GF-D8 (cell line): ENCODE results near the gene ECPAS.
"Not testable (repeated sequence)": the region's sequence is repeated elsewhere in the genome, so short reads cannot be mapped to it uniquely, and the experiment has no call there.

Source experiments
- DNase-seq: peaks from one replicate; lab custom pipeline; 2025; lab: John Stamatoyannopoulos, UW

The ECPAS gene, protein sequence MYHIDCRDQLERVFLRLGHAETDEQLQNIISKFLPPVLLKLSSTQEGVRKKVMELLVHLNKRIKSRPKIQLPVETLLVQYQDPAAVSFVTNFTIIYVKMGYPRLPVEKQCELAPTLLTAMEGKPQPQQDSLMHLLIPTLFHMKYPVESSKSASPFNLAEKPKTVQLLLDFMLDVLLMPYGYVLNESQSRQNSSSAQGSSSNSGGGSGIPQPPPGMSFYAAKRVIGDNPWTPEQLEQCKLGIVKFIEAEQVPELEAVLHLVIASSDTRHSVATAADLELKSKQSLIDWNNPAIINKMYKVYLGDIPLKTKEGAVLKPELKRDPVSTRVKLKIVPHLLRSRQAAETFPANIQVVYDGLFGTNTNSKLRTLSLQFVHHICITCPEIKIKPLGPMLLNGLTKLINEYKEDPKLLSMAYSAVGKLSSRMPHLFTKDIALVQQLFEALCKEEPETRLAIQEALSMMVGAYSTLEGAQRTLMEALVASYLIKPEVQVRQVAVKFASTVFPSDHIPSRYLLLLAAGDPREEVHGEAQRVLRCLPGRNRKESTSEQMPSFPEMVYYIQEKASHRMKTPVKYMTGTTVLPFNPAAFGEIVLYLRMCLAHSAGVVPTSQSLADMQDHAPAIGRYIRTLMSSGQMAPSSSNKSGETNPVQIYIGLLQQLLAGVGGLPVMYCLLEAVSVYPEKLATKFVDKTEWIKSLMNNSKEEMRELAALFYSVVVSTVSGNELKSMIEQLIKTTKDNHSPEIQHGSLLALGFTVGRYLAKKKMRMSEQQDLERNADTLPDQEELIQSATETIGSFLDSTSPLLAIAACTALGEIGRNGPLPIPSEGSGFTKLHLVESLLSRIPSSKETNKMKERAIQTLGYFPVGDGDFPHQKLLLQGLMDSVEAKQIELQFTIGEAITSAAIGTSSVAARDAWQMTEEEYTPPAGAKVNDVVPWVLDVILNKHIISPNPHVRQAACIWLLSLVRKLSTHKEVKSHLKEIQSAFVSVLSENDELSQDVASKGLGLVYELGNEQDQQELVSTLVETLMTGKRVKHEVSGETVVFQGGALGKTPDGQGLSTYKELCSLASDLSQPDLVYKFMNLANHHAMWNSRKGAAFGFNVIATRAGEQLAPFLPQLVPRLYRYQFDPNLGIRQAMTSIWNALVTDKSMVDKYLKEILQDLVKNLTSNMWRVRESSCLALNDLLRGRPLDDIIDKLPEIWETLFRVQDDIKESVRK (N-terminal part only)

DNA sequence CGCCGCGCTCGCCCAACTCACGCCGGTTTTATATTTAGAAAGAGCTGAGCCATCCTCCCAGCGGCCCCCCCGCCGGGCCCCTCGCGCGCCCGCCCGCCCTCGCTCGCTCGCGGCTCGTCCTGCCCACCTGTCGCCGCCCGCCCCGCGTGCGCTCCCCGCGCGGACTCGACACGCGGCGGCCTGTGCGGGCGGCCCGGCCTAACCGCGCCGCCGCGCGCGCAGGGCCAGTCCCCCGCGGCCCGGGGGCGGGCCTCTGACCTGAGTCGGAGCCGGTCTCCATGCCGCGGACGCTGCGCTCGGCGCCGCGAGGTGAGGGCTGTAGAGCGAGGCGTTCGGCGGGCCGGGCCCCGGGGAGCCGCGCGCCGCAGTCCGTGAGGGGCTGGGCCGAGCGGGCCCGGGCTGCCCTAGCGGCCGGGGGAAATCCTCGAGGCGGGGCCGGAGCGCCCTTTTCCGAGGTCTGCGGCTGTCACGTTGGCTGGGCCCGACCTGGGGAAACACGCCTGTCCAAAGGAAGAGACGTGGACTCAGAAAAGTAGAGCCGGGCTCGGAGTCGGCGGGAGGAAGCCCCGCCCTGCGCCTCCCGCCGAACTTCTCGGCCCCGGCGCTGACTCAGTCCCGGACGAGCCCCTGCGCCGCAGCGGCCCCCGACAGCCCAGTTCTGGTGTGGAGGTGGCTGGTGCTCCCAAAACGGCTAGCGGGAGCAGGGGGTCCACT lies at the start of gene ECPAS:
Gene ECPAS, minus strand, starts transcription at position 526 of the 714 bp plus-strand sequence. CDS start 11,465 bp downstream, outside the sequence.
- peak; percentile 59 for DNase-seq

- DNase-seq = no peak
Measured at GRCh38 chr9:111533099-111533790, 49.1 kb upstream of the ECPAS start.

DNA sequence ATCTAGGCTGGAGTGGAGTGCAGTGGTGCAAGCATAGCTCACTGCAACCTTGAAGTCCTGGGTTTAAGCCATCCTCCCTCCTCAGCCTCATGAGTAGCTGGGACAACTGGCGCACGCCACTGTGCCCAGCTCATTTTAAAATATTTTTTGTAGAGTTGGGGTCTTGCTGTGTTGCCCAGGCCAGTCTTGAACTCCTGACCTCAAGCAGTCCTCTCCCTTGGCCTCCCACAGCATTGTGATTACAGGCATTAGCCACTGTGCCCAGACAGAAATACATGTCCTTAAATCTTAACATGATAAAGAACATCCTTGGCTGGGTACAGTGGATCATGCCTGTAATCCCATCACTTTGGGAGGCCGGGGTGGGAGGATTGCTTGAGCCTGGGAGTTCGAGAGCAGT lies 47.5 kb upstream of the ECPAS start:
- DNase-seq = no peak

DNA sequence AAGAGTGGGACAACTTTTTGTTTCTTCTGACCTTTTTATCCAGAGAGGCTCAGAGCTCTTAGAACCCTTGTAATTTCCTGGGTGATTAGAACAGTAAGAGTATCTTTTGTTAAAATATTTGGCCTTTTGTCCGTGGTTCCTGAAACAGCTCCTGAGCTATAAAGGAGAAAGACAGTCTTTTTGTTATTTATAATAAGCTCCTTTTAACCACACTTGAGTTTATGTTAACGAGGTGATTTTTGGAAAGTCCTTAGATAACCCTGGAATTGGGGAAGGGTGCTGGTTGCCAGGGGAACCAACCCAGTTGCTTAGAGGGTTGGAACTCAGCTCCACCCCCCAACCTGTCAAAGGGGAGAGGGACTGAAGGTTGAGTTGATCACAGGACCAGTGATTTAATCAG lies 45.6 kb upstream of the ECPAS start:
- no peak for DNase-seq

DNA sequence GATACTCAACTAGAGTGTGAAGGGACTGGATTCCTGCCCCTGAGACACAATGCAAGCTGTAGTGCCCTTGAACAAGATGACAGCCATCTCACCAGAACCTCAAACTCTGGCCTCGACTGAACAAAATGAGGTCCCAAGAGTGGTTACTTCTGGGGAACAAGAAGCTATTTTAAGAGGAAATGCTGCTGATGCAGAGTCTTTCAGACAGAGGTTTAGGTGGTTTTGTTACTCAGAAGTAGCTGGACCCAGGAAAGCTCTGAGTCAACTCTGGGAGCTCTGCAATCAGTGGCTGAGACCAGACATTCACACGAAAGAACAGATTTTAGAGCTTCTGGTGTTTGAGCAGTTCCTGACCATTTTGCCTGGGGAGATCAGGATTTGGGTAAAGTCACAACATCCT lies 43.2 kb upstream of the ECPAS start:
- no peak for DNase-seq

- DNase-seq = no peak
Measured at GRCh38 chr9:111525056-111525977, 41.1 kb upstream of the ECPAS start, which contains the start of gene ZNF483. TSS of gene ZNF483 (plus strand) at chr9:111525179. CDS start at chr9:111527396, 2,217 bp downstream.

DNA sequence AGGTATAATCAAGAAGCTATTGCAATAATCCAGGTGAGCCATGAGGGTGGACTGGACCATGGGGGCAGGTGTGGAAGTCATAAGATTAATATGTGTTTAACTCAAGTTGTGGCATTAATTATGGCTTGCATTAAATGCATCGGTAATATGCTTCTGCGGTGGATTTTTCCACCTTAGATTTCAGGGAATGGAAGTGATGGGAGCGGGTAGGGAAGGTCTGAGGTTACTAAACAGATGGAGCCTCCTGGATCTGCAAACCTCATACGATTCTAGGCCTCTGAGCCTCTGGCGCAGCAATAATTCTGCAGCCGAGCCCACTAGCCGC lies 40.5 kb upstream of the ECPAS start:
- DNase-seq = no peak

DNA sequence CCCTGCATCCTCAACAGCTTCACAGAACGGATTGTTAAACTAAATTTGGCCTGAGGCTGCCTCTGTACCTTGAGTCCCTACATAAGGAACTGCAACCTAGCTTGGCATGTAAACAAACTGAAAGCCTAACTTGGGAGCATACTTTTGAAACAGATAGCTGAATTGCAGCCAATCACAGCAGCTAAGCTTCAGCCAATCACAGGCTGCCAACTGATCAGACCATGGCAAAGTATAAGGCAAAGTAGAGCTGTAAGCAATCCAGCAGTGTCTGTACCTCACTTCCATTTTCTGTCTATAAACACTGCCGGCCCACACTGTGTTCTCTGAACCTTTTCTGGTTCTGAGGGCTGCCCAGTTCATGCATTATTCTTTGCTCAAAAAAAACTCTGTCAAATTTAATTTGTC lies 31.9 kb upstream of the ECPAS start:
- DNase-seq = no peak

GRCh38 chr9:111514967-111515366 lies 30.8 kb upstream of the ECPAS start:
- no peak for DNase-seq

GRCh38 chr9:111511581-111511980 lies 27.4 kb upstream of the ECPAS start:
- DNase-seq = not testable (repeated sequence)

GRCh38 chr9:111502506-111502905 lies 18.3 kb upstream of the ECPAS start:
- DNase-seq = no peak

DNA sequence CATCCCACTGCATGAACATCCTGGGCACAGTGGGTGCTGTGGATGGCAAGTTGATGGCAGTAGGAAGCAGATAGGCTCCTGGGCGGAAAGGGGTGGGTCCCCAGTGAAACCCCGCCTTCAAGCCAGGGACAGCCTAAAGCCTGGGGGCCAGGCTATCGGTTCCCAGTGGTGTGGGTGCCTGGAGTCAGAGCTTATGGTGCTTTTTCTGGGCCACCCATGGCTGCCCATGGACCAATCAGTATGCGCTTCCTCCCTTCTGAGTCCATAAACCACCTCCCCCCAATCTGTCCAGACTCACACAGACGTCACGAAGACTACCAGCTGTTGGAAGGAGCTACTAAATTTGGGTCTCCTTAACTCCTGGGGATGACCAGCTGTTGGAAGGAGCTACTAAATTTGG lies 17.5 kb upstream of the ECPAS start:
- DNase-seq = no peak

DNA sequence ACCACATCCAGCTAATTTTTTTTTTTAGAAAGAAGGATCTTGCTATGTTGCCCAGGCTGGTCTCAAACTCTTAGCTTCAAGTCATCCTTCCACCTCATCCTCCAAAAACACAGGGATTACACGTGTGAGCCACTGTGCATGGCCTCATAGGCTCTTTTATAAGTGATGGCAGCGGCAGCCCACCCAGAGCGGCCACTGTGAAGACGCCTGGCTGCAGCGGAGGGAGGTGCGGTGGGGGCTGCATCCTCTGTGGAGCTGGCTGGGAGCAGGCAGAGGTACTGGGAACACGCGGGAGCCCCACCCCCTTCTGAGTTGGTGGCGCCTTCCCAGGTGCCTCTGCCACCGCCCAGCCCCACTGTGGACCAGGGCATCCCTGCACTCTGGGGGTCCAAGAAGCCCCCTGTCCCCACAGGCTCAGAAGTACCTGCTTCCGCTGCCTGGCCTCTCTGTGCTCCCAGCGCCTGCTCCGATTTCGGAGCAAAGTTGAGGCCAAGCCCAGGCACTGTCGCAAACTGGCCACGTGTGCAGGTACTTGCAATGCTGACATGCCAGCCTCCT lies 16.9 kb upstream of the ECPAS start:
- DNase-seq = no peak

- not testable (repeated sequence) for DNase-seq
Measured at GRCh38 chr9:111497196-111497595, 13.0 kb upstream of the ECPAS start.

DNA sequence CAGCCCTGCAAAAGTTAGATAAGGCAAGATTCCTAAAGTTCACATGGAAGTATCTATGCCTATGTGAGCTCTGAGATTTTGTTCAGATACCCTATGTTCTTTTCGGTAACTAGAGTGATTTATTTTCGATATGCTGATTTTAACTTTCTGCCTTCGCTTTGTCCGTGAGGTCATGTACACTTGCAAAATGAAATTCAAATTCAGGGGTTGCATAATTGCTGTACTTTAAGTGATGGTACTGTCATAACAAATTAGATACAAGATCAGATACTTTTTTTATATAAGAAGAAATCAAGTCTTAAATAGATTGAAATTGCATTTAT lies 350 bp upstream of the ECPAS start:
- peak; percentile 38 for DNase-seq

DNA sequence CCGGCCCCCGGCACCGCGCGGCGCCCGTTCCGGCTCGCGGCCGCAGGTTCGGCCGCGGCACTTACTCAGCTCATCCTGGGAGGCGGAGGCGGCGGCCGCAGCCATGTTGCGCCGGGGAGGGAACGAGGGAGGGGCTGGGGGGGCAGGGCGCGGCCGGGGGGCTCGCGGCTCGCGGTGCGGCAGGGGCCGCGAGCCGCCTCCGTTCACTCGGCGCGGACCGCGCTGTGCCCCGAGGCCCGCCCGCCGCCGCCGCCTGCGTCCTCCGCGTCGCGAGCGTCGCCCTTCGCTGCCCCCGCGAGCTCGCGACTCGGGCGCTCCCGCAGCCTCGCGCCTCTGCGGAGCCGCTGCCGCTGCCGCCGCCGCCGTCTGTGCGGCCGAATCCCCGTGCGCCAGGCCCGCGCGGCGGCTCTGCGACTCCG lies 735 bp downstream of the ECPAS start:
- DNase-seq = no peak

DNA sequence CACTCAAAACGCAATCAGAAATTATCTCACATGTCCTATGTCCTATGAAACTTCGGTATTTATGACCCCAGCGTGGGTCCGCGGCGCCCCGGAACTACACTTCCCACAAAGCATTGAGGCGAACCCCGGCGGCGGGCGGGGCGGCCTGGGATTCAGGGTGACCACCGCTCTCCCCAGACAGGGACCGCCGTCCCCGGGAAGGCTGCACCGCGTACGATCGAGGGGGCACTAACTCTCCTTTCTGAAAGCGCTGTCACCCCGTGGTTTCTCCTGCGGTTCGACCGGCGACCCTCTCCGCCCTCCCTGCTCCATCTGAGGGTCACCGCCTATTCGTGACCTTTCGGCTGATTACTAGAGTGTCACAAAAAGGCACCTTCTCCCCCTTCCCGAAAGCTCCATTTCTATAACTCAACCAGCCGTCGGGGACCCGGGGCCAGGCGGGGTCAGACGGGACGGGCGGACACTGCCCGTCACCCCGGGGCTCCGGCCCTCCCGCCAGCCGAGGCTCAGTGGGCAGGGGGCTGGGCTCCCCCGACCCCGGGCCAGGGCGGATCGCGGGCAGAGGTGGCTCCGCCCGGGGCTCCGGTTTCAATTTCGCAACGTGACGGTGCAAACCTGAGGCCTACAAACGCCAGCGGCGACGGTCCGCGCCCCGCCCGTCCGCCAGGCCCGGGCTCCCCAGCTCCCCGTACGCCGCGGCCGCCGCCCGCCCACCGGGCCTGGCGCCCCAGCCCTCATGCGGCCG lies 1.3 kb downstream of the ECPAS start:
- DNase-seq = peak; percentile 45

- peak; percentile 26 for DNase-seq
Measured at GRCh38 chr9:111481885-111482636, 2.1 kb downstream of the ECPAS start.
